Measurements from ENCODE around the gene TRPM5.

GRCh38 chr11:2432628-2433071 is 11.7 kb downstream of the TRPM5 start:
- TF ChIP-seq POLR2AphosphoS5 (IDR thresholded peaks at IDR 0.05; ENCODE audit: low read depth, low read length) (no peak), TEAD4 (IDR thresholded peaks at IDR 0.05; ENCODE audit: low read depth, low read length) (no peak), TAF1 (IDR thresholded peaks at IDR 0.05; ENCODE audit: low read depth, low read length) (no peak), SUZ12 (IDR thresholded peaks at IDR 0.05; ENCODE audit: low read length) (no peak), FOSL1 (IDR thresholded peaks at IDR 0.05; ENCODE audit: insufficient read depth, low read depth, low read length) (no peak), HDAC2 (IDR thresholded peaks at IDR 0.05; ENCODE audit: borderline replicate concordance in 1 of 2, low read depth in 2 of 2, low read length in 2 of 2) (no peak), BCL11A (IDR thresholded peaks at IDR 0.05; ENCODE audit: low read depth in 2 of 2, low read length in 2 of 2) (no peak), POLR2A (IDR thresholded peaks at IDR 0.05; ENCODE audit: control extremely low read depth in 1 of 2, low read depth in 2 of 2, low read length in 2 of 2) (no peak), RAD21 (IDR thresholded peaks at IDR 0.05 in 1 of 2, conservative IDR thresholded peaks at IDR 0.05 in 1 of 2; ENCODE audit: low read depth in 2 of 2, low read length in 2 of 2) (no peak), EZH2 (IDR thresholded peaks at IDR 0.05; ENCODE audit: low read depth, low read length, severe bottlenecking) (no peak), CBX8 (IDR thresholded peaks at IDR 0.05; ENCODE audit: borderline replicate concordance, low read depth, low read length) (no peak)
- TF ChIP-seq, protein P1, sequence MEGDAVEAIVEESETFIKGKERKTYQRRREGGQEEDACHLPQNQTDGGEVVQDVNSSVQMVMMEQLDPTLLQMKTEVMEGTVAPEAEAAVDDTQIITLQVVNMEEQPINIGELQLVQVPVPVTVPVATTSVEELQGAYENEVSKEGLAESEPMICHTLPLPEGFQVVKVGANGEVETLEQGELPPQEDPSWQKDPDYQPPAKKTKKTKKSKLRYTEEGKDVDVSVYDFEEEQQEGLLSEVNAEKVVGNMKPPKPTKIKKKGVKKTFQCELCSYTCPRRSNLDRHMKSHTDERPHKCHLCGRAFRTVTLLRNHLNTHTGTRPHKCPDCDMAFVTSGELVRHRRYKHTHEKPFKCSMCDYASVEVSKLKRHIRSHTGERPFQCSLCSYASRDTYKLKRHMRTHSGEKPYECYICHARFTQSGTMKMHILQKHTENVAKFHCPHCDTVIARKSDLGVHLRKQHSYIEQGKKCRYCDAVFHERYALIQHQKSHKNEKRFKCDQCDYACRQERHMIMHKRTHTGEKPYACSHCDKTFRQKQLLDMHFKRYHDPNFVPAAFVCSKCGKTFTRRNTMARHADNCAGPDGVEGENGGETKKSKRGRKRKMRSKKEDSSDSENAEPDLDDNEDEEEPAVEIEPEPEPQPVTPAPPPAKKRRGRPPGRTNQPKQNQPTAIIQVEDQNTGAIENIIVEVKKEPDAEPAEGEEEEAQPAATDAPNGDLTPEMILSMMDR (IDR thresholded peaks at IDR 0.05; ENCODE audit: control extremely low read depth in 1 of 3, insufficient read depth in 1 of 3, low read depth in 1 of 3, low read length in 3 of 3), result no peak

Data from H1 (cell line).